T-cell (primary cell): ENCODE data around the gene KRTAP12-1. TPM values are rescaled to one million over a fixed set of nuclear protein-coding genes. Genes with fewer than 3 reads are reported as not detected.

ENCODE experiments used
- ATAC-seq, 4 experiments: fragments of 200-7000 bp in 3 of 4; fragments of 150-1000 bp in 1 of 4; cut with Tn5 transposase; replicated peaks in 1 of 4; 1 replicate in 3 of 4; 2 replicates in 1 of 4; pipeline ENCODE4 v1.10.0; 2021; ENCODE audit warnings: moderate library complexity in 3 of 4, mild to moderate bottlenecking in 2 of 4, moderate number of reproducible peaks in 1 of 4
- CTCF ChIA-PET, 2 donors: fragments of 300-600 bp; sonication (Branson Sonifier 250); formaldehyde crosslinking; loops; one replicate each; lab custom pipeline; 2022; ENCODE audit warnings: antibody characterized with exemption in 2 of 2; lab: Charles Lee
- POLR2A ChIA-PET, 2 donors: fragments of 300-600 bp; sonication (Branson Sonifier 250); formaldehyde crosslinking; loops; one replicate each; lab custom pipeline; 2022; ENCODE audit warnings: antibody characterized with exemption in 2 of 2; lab: Charles Lee
- DNase-seq, 35 experiments: peaks; one replicate each; pipeline versions ENCODE4 v3.0.0 to v3.0.0-alpha.2; 2013 to 2023
- H3K27ac ChIP-seq: one replicate; pipeline ENCODE4 v1.5.1; 2013; ENCODE audit warnings: low read length
- H3K27me3 ChIP-seq, 2 experiments: replicated peaks in 1 of 2; 1 replicate in 1 of 2; 2 replicates in 1 of 2; pipeline versions ENCODE4 v1.6.1 to v1.7.0; 2013; ENCODE audit warnings: low read length in 1 of 2, mixed read lengths in 1 of 2; ENCODE audit not compliant: control insufficient read depth in 2 of 2, insufficient read depth in 2 of 2; ENCODE audit errors: extremely low read depth in 1 of 2
- H3K36me3 ChIP-seq, 2 donors: 1 replicate in 1 of 2; 2 replicates in 1 of 2; pipeline versions ENCODE4 v1.6.1 to v1.7.0; 2013; ENCODE audit warnings: low read length in 1 of 2; ENCODE audit not compliant: control insufficient read depth in 2 of 2, insufficient read depth in 1 of 2; ENCODE audit errors: extremely low read depth in 1 of 2
- H3K4me1 ChIP-seq, 2 experiments: 1 replicate in 1 of 2; 2 replicates in 1 of 2; pipeline versions ENCODE4 v1.6.1 to v1.7.0; 2013; ENCODE audit warnings: low read length in 2 of 2, mixed read lengths in 1 of 2; ENCODE audit not compliant: insufficient read depth in 2 of 2, control insufficient read depth in 1 of 2; ENCODE audit errors: extremely low read depth in 1 of 2
- H3K4me3 ChIP-seq, 2 donors: 1 replicate in 1 of 2; 2 replicates in 1 of 2; pipeline versions ENCODE4 v1.5.1 to v1.7.0; 2013; ENCODE audit warnings: mild to moderate bottlenecking in 2 of 2, low read length in 1 of 2, moderate library complexity in 1 of 2; ENCODE audit not compliant: control insufficient read depth in 1 of 2; ENCODE audit errors: extremely low read depth in 1 of 2
- H3K9me3 ChIP-seq: 2 replicates; pipeline ENCODE4 v1.7.0; 2013
- H3K27ac Mint-ChIP-seq, 2 donors: one replicate each; pipeline ENCODE4 v1.8.0; 2020 to 2021; ENCODE audit warnings: mild to moderate bottlenecking in 2 of 2, mixed read lengths in 2 of 2
- H3K27me3 Mint-ChIP-seq, 2 donors: one replicate each; pipeline ENCODE4 v1.8.0; 2021 to 2022; ENCODE audit warnings: mixed read lengths in 2 of 2
- H3K36me3 Mint-ChIP-seq: one replicate; pipeline ENCODE4 v1.8.0; 2021; ENCODE audit warnings: mixed read lengths
- H3K4me1 Mint-ChIP-seq, 3 donors: one replicate each; pipeline ENCODE4 v1.8.0; 2020 to 2022; ENCODE audit warnings: mixed read lengths in 3 of 3, mild to moderate bottlenecking in 1 of 3
- H3K4me3 Mint-ChIP-seq, 3 donors: one replicate each; pipeline ENCODE4 v1.8.0; 2020 to 2022; ENCODE audit warnings: mild to moderate bottlenecking in 3 of 3, mixed read lengths in 3 of 3, moderate library complexity in 3 of 3
- H3K9me3 Mint-ChIP-seq, 3 donors: one replicate each; pipeline ENCODE4 v1.8.0; 2020 to 2022; ENCODE audit warnings: mixed read lengths in 3 of 3
- WGBS: methylation state at CpG from one replicate; pipeline ENCODE4 v1.1.5; 2013; ENCODE audit warnings: missing lambda C conversion rate; ENCODE audit not compliant: insufficient coverage; 5-methylcytosine and 5-hydroxymethylcytosine counted together
- total RNA-seq, 35 experiments: library from RNA in 6 of 35; stranded (reverse) in 6 of 35; fragments of 120-200 nt in 1 of 35; gene quantifications; one replicate each; pipeline versions ENCODE4 v1.2.1 to v1.2.4 and lab custom pipeline; 2013 to 2026

The KRTAP12-1 gene
- total RNA-seq, 5 donors from 2014 or later (not counting 1 experiment from before 2014, with no cell fraction given), result not detected

DNA sequence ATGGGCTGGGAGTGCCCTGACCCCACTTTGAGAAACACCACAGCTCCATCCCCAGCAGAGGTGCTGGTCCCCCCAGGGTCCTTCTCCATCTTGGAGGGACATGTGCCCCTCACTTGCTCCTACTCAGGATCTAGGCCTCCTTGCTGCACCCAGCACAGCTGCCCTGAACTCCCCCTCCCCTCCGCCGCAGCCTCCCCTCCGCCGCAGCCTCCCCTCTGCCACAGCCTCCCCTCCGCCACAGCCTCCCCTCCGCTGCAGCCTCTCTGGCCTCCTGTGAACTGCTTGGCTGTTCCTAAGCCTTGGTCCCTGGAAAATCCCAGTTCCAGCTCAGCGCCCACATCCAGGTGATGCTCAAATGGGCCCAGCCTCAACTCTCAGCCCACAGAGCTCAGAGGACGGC, 45.4 kb upstream of the KRTAP12-1 start:
- H3K4me3 Mint-ChIP-seq, result no peak overlapping the region
- peaks cover 11 to 14% (median 13%) of the 10 kb centered on the region in 3 donors for H3K4me1 Mint-ChIP-seq
- Histone ChIP-seq H3K27me3 (peaks cover 0 to 51% of the 10 kb centered on the region in 2 experiments), H3K9me3 (no peaks in the 10 kb centered on the region), H3K27ac (no peak overlapping the region), H3K4me1 (peaks cover 0 to 17% of the 10 kb centered on the region in 2 experiments), H3K36me3 (no peaks in the 10 kb centered on the region), H3K4me3 (no peak overlapping the region)
- H3K27me3 Mint-ChIP-seq, result peaks cover 17 to 48% of the 10 kb centered on the region in 2 donors
- ATAC-seq, result no peak
- DNase-seq, result no peak
- POLR2A ChIA-PET, result no interaction called here
- no peak overlapping the region for H3K27ac Mint-ChIP-seq
- 91% methylated on average over 8 of the region's 8 CpGs for WGBS
- H3K36me3 Mint-ChIP-seq, result no peaks in the 10 kb centered on the region
- H3K9me3 Mint-ChIP-seq, result no peaks in the 10 kb centered on the region
- CTCF ChIA-PET, result no interaction called here

DNA sequence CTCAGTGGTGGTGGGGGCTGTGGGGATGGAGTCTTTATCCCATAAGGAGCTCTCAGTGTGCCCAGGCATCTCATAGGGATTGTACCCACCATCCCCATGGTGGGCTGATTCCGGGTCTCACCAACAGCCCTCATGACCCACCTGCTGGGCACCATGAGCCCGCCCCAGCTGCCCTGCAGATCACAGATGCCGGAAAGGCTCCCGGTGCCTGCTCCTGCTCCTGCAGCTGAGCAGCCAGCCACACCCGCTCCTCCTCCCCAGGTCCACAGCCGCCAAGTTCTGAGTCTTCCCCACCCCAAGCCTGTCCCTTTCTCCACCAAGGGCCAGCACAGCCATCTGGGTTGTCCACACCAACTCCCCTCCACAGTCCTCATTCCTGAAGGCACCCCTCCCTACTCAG, 44.9 kb upstream of the KRTAP12-1 start:
- no peaks in the 10 kb centered on the region for H3K9me3 Mint-ChIP-seq
- Histone ChIP-seq H3K4me3 (no peak overlapping the region), H3K36me3 (no peaks in the 10 kb centered on the region), H3K27me3 (peaks cover 0 to 56% of the 10 kb centered on the region in 2 experiments), H3K9me3 (no peaks in the 10 kb centered on the region), H3K27ac (no peak overlapping the region), H3K4me1 (peaks cover 0 to 17% of the 10 kb centered on the region in 2 experiments)
- ATAC-seq (no peak), DNase-seq (no peak)
- H3K4me1 Mint-ChIP-seq, result peaks cover 11 to 14% (median 13%) of the 10 kb centered on the region in 3 donors
- CTCF ChIA-PET, result no interaction called here
- 94% methylated on average over 6 of the region's 6 CpGs for WGBS
- H3K27me3 Mint-ChIP-seq, result peaks cover 17 to 52% of the 10 kb centered on the region in 2 donors
- no peak overlapping the region for H3K27ac Mint-ChIP-seq
- H3K36me3 Mint-ChIP-seq, result no peaks in the 10 kb centered on the region
- no peak overlapping the region for H3K4me3 Mint-ChIP-seq
- POLR2A ChIA-PET, result no interaction called here

DNA sequence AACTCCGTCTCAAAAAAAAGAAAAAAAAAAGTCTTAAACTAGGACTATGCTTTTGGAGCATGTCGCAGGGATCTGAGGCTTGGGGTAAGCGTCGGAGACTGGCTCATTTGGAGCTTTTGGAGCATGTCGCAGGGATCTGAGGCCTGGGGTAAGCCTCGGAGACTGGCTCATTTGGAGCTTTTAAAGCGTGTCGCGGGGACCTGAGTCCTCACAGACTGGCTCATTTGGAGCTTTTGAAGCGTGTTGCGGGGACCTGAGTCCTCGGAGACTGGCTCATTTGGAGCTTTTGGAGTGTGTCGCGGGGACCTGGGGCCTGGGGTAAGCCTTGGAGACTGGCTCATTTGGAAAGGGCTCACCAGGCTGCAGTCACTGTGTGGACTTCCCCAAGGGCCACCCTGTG, 43.0 kb upstream of the KRTAP12-1 start:
- peaks cover 23 to 57% of the 10 kb centered on the region in 2 donors for H3K27me3 Mint-ChIP-seq
- peak overlapping the region in 1 of 2 donors; percentile 39 for H3K27ac Mint-ChIP-seq
- Histone ChIP-seq H3K36me3 (no peaks in the 10 kb centered on the region), H3K27ac (no peak overlapping the region), H3K4me1 (peaks cover 0 to 17% of the 10 kb centered on the region in 2 experiments), H3K27me3 (peaks cover 2 to 61% of the 10 kb centered on the region in 2 experiments), H3K4me3 (no peak overlapping the region), H3K9me3 (no peaks in the 10 kb centered on the region)
- H3K9me3 Mint-ChIP-seq, result no peaks in the 10 kb centered on the region
- ChIA-PET POLR2A (no interaction called here), CTCF (no interaction called here)
- 91% methylated on average over 12 of the region's 14 CpGs for WGBS
- no peak for DNase-seq
- no peaks in the 10 kb centered on the region for H3K36me3 Mint-ChIP-seq
- peaks cover 11 to 14% (median 13%) of the 10 kb centered on the region in 3 donors for H3K4me1 Mint-ChIP-seq
- no peak for ATAC-seq
- no peak overlapping the region for H3K4me3 Mint-ChIP-seq

DNA sequence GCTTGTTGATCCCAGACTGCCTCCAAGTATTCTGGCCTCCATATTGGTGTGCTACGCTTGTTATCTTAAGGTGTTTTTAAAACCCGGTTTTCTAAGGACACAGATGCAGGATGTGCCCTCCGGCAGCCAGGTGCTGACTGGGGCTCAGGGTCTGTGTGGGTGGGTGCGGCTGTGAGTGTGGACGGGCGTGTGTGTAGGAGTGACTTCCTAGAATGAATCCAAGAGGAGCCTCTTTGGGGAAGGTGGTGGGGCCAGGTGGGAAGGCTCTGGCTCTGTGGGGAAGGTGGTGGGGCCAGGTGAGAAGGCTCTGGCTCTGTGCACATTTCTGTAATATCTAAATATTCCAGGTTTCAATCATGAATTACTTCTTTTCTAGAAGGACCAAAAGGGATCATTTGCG, 42.2 kb upstream of the KRTAP12-1 start:
- CTCF ChIA-PET, result no interaction called here
- Mint-ChIP-seq H3K27ac (no peak overlapping the region), H3K27me3 (peaks cover 26 to 55% of the 10 kb centered on the region in 2 donors), H3K4me3 (peak overlapping the region in 1 of 3 donors; percentile 40), H3K4me1 (peaks cover 11 to 14% (median 13%) of the 10 kb centered on the region in 3 donors), H3K9me3 (no peaks in the 10 kb centered on the region), H3K36me3 (no peaks in the 10 kb centered on the region)
- ATAC-seq (no peak), DNase-seq (no peak)
- POLR2A ChIA-PET, result no interaction called here
- Histone ChIP-seq H3K9me3 (no peaks in the 10 kb centered on the region), H3K4me1 (peaks cover 0 to 17% of the 10 kb centered on the region in 2 experiments), H3K27ac (no peak overlapping the region), H3K27me3 (peaks cover 2 to 61% of the 10 kb centered on the region in 2 experiments), H3K4me3 (no peak overlapping the region), H3K36me3 (no peaks in the 10 kb centered on the region)
- WGBS, result 77% methylated on average over 6 of the region's 7 CpGs

DNA sequence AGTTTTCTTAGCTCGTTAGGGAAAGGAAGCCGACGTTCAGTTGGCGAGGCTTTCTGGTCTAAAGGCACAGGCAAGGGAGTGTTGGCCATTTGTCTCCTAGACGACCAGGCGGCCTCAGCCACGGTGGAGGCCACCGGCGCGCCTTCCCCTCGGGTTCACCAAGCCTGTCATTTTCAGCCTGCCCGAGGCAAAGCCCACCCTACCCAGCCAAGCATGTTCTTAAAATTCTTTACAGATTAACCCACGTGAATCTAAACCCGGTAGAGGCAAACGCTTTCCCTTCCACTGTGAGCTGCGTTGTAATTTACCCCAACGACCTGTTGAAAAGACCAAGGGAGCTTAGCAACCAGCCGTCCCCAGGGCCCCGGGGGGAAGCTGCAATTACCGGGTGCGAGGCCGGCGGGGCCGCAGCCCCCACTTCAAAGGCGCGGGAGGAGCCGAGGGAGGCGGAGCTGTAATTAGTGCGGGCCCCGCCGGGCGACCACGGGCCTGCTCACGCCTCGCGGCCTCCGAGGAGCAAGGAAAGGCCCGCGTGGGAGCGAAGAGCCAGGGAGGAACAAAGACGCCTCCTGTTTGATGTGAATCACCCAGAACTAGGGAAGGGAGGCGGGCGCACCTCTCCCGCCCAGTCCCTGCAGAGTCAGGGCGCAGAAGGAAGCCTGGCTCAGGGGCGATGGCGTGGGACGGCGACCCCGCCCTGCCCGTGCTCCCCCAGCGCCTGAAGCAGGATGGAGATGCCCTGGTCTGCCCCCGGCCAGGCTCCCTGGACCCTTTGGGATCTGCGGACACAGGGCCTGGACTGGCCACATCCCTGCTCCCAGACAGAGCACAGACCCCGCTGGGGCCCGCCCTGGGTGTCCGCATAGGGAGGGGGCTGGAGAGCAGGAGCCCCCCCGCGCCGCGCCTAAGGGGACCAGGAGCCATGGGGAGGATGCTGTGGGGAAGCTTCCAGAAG, 41.5 kb upstream of the KRTAP12-1 start:
- no peaks in the 10 kb centered on the region for H3K9me3 ChIP-seq
- H3K4me1 ChIP-seq, result peaks cover 0 to 17% of the 10 kb centered on the region in 2 experiments
- WGBS, result 14% methylated on average over 59 of the region's 61 CpGs
- H3K4me3 ChIP-seq, result peak overlapping the region; percentile 31 to 42
- ChIA-PET CTCF (interaction anchor here in 1 of 2 donors (1.3 kb wide), 1 partner anchor 19 kb away, joined by 4 read pairs; no protein-coding TSS in a partner anchor), POLR2A (no interaction called here)
- H3K27me3 ChIP-seq, result peaks cover 2 to 64% of the 10 kb centered on the region in 2 experiments
- peaks cover 30 to 59% of the 10 kb centered on the region in 2 donors for H3K27me3 Mint-ChIP-seq
- no peaks in the 10 kb centered on the region for H3K36me3 Mint-ChIP-seq
- no peak overlapping the region for H3K27ac ChIP-seq
- peak overlapping the region; percentile 64 to 80 (median 68) for H3K4me3 Mint-ChIP-seq
- H3K27ac Mint-ChIP-seq, result no peak overlapping the region
- no peaks in the 10 kb centered on the region for H3K36me3 ChIP-seq
- peak; percentile 23 to 70 (median 66) for ATAC-seq
- DNase-seq, result peak in 11 of 35 experiments; percentile 9 to 44 (median 19)
- H3K9me3 Mint-ChIP-seq, result no peaks in the 10 kb centered on the region
- peaks cover 11 to 14% (median 13%) of the 10 kb centered on the region in 3 donors for H3K4me1 Mint-ChIP-seq

DNA sequence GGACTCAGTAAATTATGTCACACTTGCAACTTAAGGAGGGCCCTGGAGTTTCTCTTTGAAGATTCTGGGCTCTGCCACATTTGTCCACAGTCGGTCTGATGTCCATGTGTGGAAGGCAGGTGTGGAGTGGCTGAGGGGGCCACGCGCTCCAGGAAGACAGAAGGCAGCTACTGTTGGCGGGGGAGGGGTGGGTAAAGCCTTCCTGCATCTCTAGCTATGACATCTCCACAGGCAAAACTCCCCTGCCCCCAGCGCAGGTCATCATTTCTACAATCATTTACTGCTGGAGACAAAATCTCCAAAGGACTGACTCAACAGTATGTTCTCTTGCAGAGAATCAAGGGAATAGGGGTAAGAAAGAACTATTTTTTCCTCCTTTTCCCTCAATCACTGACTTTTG, 40.8 kb upstream of the KRTAP12-1 start:
- Histone ChIP-seq H3K4me3 (no peak overlapping the region), H3K4me1 (peaks cover 0 to 17% of the 10 kb centered on the region in 2 experiments), H3K27ac (no peak overlapping the region), H3K36me3 (no peaks in the 10 kb centered on the region), H3K27me3 (peaks cover 4 to 63% of the 10 kb centered on the region in 2 experiments), H3K9me3 (no peaks in the 10 kb centered on the region)
- POLR2A ChIA-PET, result interaction anchor here in 1 of 2 donors (0.5 kb wide), 1 partner anchor 197 kb away, joined by 4 read pairs; no protein-coding TSS in a partner anchor
- H3K4me1 Mint-ChIP-seq, result peaks cover 11 to 14% (median 13%) of the 10 kb centered on the region in 3 donors
- no peak for DNase-seq
- peak overlapping the region in 1 of 2 donors; percentile 19 for H3K27ac Mint-ChIP-seq
- H3K27me3 Mint-ChIP-seq, result peaks cover 33 to 59% of the 10 kb centered on the region in 2 donors
- WGBS, result no CpG with 5 or more reads among the region's 5 CpGs
- peak overlapping the region; percentile 64 to 80 (median 68) for H3K4me3 Mint-ChIP-seq
- CTCF ChIA-PET, result interaction anchor here in 1 of 2 donors (1.3 kb wide), 1 partner anchor 20 kb away, joined by 4 read pairs; no protein-coding TSS in a partner anchor
- no peaks in the 10 kb centered on the region for H3K9me3 Mint-ChIP-seq
- H3K36me3 Mint-ChIP-seq, result no peaks in the 10 kb centered on the region
- ATAC-seq, result no peak
